Astrocyte (in vitro differentiated cells and primary cell): ENCODE data around the gene GPR156.

Experiments
- CTCF ChIP-seq: IDR thresholded peaks from 2 replicates; pipeline ENCODE4 v1.5.1; 2011; ENCODE audit warnings: low read depth, mild to moderate bottlenecking, inconsistent platforms, low read length, moderate library complexity; ENCODE audit not compliant: insufficient read depth
- EZH2 ChIP-seq: IDR thresholded peaks from 2 replicates; pipeline ENCODE4 v1.6.1; 2012; ENCODE audit warnings: mild to moderate bottlenecking, low read length, inconsistent platforms; ENCODE audit not compliant: insufficient read depth

GRCh38 chr3:120139140-120139539 is 145.9 kb downstream of the GPR156 start:
- no peak for TF ChIP-seq CTCF
- no peak for TF ChIP-seq EZH2
